ENCODE measurements around the gene UBQLN4. TPM values are rescaled to one million over a fixed set of nuclear protein-coding genes. Genes with fewer than 3 reads are reported as not detected.
A peak's percentile ranks its signal among the peaks of the same experiment; 100 is the strongest.

UBQLN4 gene
- total RNA-seq, 1 experiment from 2014 or later = 58.4 TPM

- H3K4me2 ChIP-seq = no peak overlapping the region
- no peaks in the 10 kb centered on the region for H3K27me3 ChIP-seq (ENCODE audit: insufficient read depth, low read depth)
- intact Hi-C loops (cut with micrococcal nuclease; ENCODE audit: unreplicated experiment) = no loop called here
- H2AFZ ChIP-seq = no peak overlapping the region
- H3K27ac ChIP-seq = no peak overlapping the region
- no peak for DNase-seq
- 0 out of 2 replicates have a peak, but pooled peaks cover 2% of the 10 kb centered on the region for H3K36me3 ChIP-seq (ENCODE audit: low read depth)
- H3F3A ChIP-seq (ENCODE audit: insufficient read depth, low read depth) = peaks cover 4% of the 10 kb centered on the region; the same call in 1 of the 2 replicates
- H3K9me3 ChIP-seq (ENCODE audit: insufficient read depth, low read depth) = no peaks in the 10 kb centered on the region
- no peaks in the 10 kb centered on the region for H3K79me2 ChIP-seq (ENCODE audit: low read depth)
- H3K4me3 ChIP-seq = no peak overlapping the region
- POLR2A ChIA-PET (ENCODE audit: unreplicated experiment) = no interaction called here
- no peak for TF ChIP-seq EZH2 (IDR thresholded peaks at IDR 0.05; ENCODE audit: low read depth)
- no peak for TF ChIP-seq CTCF (conservative IDR thresholded peaks at IDR 0.05)
- BruUV-seq (replicated peaks) = no TSS peak
- H3K4me1 ChIP-seq (replicated peaks; ENCODE audit: insufficient read depth) = no peaks in the 10 kb centered on the region
- H4K20me1 ChIP-seq (ENCODE audit: insufficient read depth) = no peaks in the 10 kb centered on the region; the same call in 1 of the 2 replicates
- no peaks in the 10 kb centered on the region for H3K9me2 ChIP-seq (ENCODE audit: insufficient read depth)
- CTCF ChIA-PET = no interaction called here
Observed at GRCh38 chr1:156033011-156033410, 20.6 kb downstream of the UBQLN4 start.

- H4K20me1 ChIP-seq (ENCODE audit: insufficient read depth) = no peaks in the 10 kb centered on the region
- no peak overlapping the region for H3K4me2 ChIP-seq
- no peaks in the 10 kb centered on the region for H3F3A ChIP-seq (ENCODE audit: insufficient read depth, low read depth)
- no peaks in the 10 kb centered on the region for H3K9me2 ChIP-seq (ENCODE audit: insufficient read depth)
- TF ChIP-seq CTCF (conservative IDR thresholded peaks at IDR 0.05) (no peak), EZH2 (IDR thresholded peaks at IDR 0.05; ENCODE audit: low read depth) (no peak)
- no peaks in the 10 kb centered on the region for H3K9me3 ChIP-seq (ENCODE audit: insufficient read depth, low read depth)
- ChIA-PET POLR2A (ENCODE audit: unreplicated experiment) (no interaction called here), CTCF (no interaction called here)
- BruUV-seq (replicated peaks) = no TSS peak
- no peaks in the 10 kb centered on the region for H3K27me3 ChIP-seq (ENCODE audit: insufficient read depth, low read depth)
- no peak for DNase-seq
- H3K79me2 ChIP-seq (ENCODE audit: low read depth) = no peaks in the 10 kb centered on the region
- intact Hi-C loops (cut with micrococcal nuclease; ENCODE audit: unreplicated experiment) = no loop called here
- no peaks in the 10 kb centered on the region for H3K4me1 ChIP-seq (replicated peaks; ENCODE audit: insufficient read depth)
- H2AFZ ChIP-seq = no peak overlapping the region
- H3K4me3 ChIP-seq = no peak overlapping the region
- no peaks in the 10 kb centered on the region for H3K36me3 ChIP-seq (ENCODE audit: low read depth)
- H3K27ac ChIP-seq = no peak overlapping the region
Observed at GRCh38 chr1:156026588-156026987, 27.0 kb downstream of the UBQLN4 start.

- no TSS peak for BruUV-seq (replicated peaks)
- Histone ChIP-seq H4K20me1 (ENCODE audit: insufficient read depth) (no peaks in the 10 kb centered on the region), H3K4me3 (no peak overlapping the region), H3K4me2 (no peak overlapping the region), H3F3A (ENCODE audit: insufficient read depth, low read depth) (no peaks in the 10 kb centered on the region), H3K27ac (no peak overlapping the region), H3K9me2 (ENCODE audit: insufficient read depth) (no peaks in the 10 kb centered on the region), H3K9me3 (ENCODE audit: insufficient read depth, low read depth) (no peaks in the 10 kb centered on the region), H3K4me1 (replicated peaks; ENCODE audit: insufficient read depth) (no peaks in the 10 kb centered on the region), H2AFZ (no peak overlapping the region), H3K36me3 (ENCODE audit: low read depth) (no peaks in the 10 kb centered on the region), H3K79me2 (ENCODE audit: low read depth) (no peaks in the 10 kb centered on the region), H3K27me3 (ENCODE audit: insufficient read depth, low read depth) (no peaks in the 10 kb centered on the region)
- intact Hi-C loops (cut with micrococcal nuclease; ENCODE audit: unreplicated experiment) = no loop called here
- ChIA-PET CTCF (interaction anchor here (0.6 kb wide), 1 partner anchor 87 kb away, joined by 12 read pairs; no protein-coding TSS in a partner anchor), POLR2A (ENCODE audit: unreplicated experiment) (no interaction called here)
- TF ChIP-seq EZH2 (IDR thresholded peaks at IDR 0.05; ENCODE audit: low read depth) (no peak), CTCF (conservative IDR thresholded peaks at IDR 0.05) (0 out of 2 replicates have a peak, but pooled peaks have one; percentile 27)
- no peak for DNase-seq
Observed at GRCh38 chr1:156025876-156026275, 27.7 kb downstream of the UBQLN4 start.
